C4-2B (cell line): ENCODE data around the gene TBX5.

Experiments
- ZFX ChIP-seq: fragments of 450-650 bp; IDR thresholded peaks from 2 replicates; pipeline ENCODE4 v1.6.1; 2017
- TF ChIP-seq, protein P1 (sequence below): fragments of 450-650 bp; conservative IDR thresholded peaks from 2 replicates; pipeline ENCODE4 v1.5.1; 2017; ENCODE audit warnings: mild to moderate bottlenecking

DNA sequence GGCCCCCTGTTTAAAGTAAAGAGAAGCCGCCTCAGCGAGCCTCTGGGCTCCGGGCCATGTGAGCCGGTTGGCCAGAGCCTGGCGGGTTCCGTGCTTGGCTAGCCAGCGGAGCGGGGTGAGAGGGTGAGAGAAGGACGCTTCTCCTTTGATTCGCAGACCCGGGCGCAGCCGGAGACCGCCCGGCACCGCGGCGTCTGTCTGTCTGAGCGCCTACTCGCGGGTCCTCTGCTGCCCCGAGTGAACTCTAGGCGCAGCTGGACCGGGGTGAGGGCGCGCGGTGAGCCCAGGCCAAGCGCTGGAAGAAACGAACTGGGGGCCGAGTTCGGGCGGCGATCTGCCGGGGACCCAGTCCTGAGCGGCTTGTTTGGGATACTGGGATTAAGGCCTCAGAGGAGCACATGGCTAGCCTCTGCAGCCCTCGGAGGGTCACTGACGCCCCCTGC lies 41.4 kb upstream of the TBX5 start:
- TF ChIP-seq, protein P1, sequence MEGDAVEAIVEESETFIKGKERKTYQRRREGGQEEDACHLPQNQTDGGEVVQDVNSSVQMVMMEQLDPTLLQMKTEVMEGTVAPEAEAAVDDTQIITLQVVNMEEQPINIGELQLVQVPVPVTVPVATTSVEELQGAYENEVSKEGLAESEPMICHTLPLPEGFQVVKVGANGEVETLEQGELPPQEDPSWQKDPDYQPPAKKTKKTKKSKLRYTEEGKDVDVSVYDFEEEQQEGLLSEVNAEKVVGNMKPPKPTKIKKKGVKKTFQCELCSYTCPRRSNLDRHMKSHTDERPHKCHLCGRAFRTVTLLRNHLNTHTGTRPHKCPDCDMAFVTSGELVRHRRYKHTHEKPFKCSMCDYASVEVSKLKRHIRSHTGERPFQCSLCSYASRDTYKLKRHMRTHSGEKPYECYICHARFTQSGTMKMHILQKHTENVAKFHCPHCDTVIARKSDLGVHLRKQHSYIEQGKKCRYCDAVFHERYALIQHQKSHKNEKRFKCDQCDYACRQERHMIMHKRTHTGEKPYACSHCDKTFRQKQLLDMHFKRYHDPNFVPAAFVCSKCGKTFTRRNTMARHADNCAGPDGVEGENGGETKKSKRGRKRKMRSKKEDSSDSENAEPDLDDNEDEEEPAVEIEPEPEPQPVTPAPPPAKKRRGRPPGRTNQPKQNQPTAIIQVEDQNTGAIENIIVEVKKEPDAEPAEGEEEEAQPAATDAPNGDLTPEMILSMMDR = no peak
- TF ChIP-seq ZFX = no peak
